Epithelial cell of esophagus (primary cell): Measurements from ENCODE around the gene CHRDL2.

Experiments used
- DNase-seq: peaks from one replicate; pipeline ENCODE4 v3.0.0; 2010; ENCODE audit warnings: low read depth
- H3K4me3 ChIP-seq: 2 replicates; pipeline ENCODE4 v1.5.1; 2011; ENCODE audit warnings: mild to moderate bottlenecking, low read length, control low read depth
- CTCF ChIP-seq: IDR thresholded peaks from 2 replicates; pipeline ENCODE4 v1.5.1; 2011; ENCODE audit warnings: low read depth, mild to moderate bottlenecking, low read length, control low read depth, inconsistent platforms; ENCODE audit not compliant: insufficient read depth; ENCODE audit errors: missing control alignments

CHRDL2 gene

GRCh38 chr11:74694136-74694930 is 36.9 kb downstream of the CHRDL2 start:
- no peak overlapping the region for H3K4me3 ChIP-seq
- TF ChIP-seq CTCF, result no peak
- DNase-seq, result peak; percentile 84

GRCh38 chr11:74693531-74693930 is 37.7 kb downstream of the CHRDL2 start:
- TF ChIP-seq CTCF, result no peak
- H3K4me3 ChIP-seq, result no peak overlapping the region
- DNase-seq, result no peak

- no peak overlapping the region for H3K4me3 ChIP-seq
- TF ChIP-seq CTCF, result no peak
- no peak for DNase-seq
Measured at GRCh38 chr11:74691755-74692154, 39.5 kb downstream of the CHRDL2 start.

GRCh38 chr11:74689666-74690065 is 41.6 kb downstream of the CHRDL2 start:
- no peak overlapping the region for H3K4me3 ChIP-seq
- no peak for TF ChIP-seq CTCF
- peak; percentile 68 for DNase-seq

- no peak for TF ChIP-seq CTCF
- H3K4me3 ChIP-seq, result no peak overlapping the region
- no peak for DNase-seq
Measured at GRCh38 chr11:74687237-74688023, 43.8 kb downstream of the CHRDL2 start.

GRCh38 chr11:74686792-74687191 is 44.4 kb downstream of the CHRDL2 start:
- DNase-seq, result peak; percentile 84
- peak; percentile 7 for TF ChIP-seq CTCF
- no peak overlapping the region for H3K4me3 ChIP-seq

GRCh38 chr11:74685905-74686304 is 45.3 kb downstream of the CHRDL2 start:
- H3K4me3 ChIP-seq, result no peak overlapping the region
- DNase-seq, result no peak
- TF ChIP-seq CTCF, result no peak
